HG03095 (cell line): Measurements from ENCODE around the gene FGFBP2.
"Not testable (repeated sequence)": the region's sequence is repeated elsewhere in the genome, so short reads cannot be mapped to it uniquely, and the experiment has no call there.

Source experiments
- ATAC-seq: cut with Tn5 transposase; IDR thresholded peaks from one replicate; pipeline ENCODE4 v1.9.1; 2021; ENCODE audit warnings: moderate library complexity; ENCODE audit not compliant: unreplicated experiment

The FGFBP2 gene

GRCh38 chr4:15931451-15932210 is 31.3 kb downstream of the FGFBP2 start:
- ATAC-seq = no peak

- no peak for ATAC-seq
Observed at GRCh38 chr4:15930314-15930713, 32.7 kb downstream of the FGFBP2 start.

DNA sequence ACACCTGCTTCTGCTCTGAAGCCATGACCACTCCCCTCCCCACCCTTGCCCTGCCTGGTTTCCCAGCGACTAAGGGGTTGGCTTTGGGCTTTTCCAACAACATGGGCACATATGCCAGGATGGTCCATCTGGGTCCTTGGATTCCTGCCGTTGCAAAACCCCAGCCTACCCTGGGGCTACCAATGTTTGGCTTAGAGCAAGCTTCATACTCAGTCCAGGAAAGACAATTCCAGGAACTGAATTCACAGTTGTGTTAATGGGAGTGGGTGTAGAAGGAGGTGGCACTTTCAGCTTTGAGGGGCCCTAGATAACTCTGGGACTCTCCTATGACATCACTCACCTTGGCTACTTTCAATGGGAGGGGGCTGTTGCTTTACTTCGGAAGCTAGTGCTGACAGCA is 33.4 kb downstream of the FGFBP2 start:
- ATAC-seq = no peak

DNA sequence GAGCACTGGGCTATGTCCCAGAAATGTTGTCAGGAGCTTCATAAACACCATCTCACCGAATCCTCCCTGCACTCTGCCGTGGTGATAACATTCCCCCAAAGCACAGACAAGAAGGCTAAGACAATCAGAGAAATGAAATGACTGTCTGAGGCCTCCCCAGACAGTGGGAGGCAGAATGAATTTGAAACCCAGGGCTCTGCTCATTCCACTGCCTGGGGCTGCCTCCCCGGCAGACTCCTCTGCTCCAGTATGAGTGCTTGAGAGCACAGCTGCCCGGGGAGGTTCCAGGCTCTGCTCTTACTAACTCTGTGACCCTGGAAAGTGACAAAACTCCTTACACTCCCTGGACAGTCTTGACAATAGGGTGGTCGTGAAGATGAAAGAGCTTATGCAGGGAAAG is 34.1 kb downstream of the FGFBP2 start:
- ATAC-seq = no peak

- ATAC-seq = no peak
Observed at GRCh38 chr4:15926486-15926885, 36.5 kb downstream of the FGFBP2 start.

GRCh38 chr4:15925830-15926229 is 37.1 kb downstream of the FGFBP2 start:
- no peak for ATAC-seq

- no peak for ATAC-seq
Observed at GRCh38 chr4:15921592-15921932, 41.4 kb downstream of the FGFBP2 start.

GRCh38 chr4:15920723-15921591 is 42.0 kb downstream of the FGFBP2 start:
- ATAC-seq = no peak

- ATAC-seq = no peak
Observed at GRCh38 chr4:15918484-15919129, 44.4 kb downstream of the FGFBP2 start.

DNA sequence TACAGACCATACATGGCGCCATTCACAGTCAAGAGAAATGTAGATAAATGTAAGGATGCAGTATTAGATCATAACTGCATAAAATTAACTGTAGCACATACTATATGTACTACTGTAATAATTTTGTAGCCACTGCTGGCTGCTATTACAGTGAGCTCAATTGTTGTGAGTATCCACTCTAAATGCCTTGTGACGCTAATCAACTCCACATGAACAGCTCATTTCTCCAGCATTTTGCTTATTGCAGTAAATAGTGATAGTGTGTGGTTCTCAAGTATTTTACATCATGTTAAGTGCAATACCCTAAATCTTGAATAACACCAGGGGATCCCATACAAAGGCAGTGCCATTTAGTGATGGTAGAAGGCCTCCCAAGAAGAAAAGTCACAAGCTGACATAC is 45.7 kb downstream of the FGFBP2 start:
- no peak for ATAC-seq

DNA sequence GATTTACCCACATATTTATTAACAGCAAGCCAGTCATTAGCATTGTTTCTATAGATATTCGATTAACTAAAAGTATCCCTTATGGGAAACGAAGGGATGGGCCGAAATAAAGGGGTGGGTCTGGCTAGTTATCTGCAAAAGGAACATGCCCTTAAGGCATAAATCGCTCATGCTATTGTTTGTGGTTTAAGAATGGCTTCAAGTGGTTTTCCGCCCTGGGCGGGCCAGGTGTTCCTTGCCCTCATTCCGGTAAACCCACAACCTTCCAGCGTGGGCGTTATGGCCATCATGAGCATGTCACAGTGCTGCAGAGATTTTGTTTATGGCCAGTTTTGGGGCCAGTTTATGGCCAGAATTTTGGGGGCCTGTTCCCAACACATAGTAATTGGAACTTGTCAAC is 46.6 kb downstream of the FGFBP2 start:
- not testable (repeated sequence) for ATAC-seq

DNA sequence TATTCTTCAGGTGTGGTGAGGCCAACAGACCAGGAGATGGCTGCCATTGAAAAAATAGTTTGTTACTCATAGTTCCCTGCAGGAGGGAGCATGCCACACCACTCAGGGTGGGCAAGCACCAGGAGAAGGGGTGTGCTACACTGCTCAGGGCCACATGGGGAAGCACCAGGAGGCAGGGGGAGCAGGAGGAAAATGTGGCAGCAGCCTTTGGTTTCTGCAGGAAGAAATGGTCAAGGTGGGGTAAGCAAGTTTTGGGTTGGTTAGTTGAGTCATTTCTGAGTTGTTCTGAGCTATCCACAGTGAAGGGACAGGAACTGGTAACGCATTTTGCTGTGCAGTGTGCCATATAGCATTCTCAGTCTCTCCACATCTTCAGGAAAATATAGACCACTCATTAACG is 48.2 kb downstream of the FGFBP2 start:
- ATAC-seq = no peak

- ATAC-seq = no peak
Observed at GRCh38 chr4:15914291-15914690, 48.7 kb downstream of the FGFBP2 start.

DNA sequence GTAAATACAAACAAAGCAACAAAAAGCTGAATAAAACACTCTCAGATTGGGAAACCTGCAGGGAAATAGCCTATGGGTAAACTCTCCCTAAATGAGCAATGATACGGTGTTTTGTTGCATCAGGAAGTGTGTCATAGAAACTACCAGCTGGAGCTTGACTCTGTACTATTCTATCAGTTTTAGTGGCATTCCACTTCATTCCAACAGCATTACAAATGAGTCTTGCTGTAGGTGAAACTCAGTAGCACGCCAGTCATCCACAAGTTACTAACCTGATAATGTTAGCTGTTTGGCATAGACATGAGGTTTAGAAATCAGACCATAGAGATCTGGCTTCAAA is 49.4 kb downstream of the FGFBP2 start:
- ATAC-seq = no peak

- ATAC-seq = no peak
Observed at GRCh38 chr4:15912961-15913630, 49.9 kb downstream of the FGFBP2 start.

GRCh38 chr4:15912236-15912635 is 50.7 kb downstream of the FGFBP2 start:
- ATAC-seq = no peak
